CD4-positive, alpha-beta T cell treated with Interleukin-2 at 100 ng/mL for 4 hours (primary cell): ENCODE results near the gene RNF212B.

Experiments used
- DNase-seq: peaks from one replicate; pipeline ENCODE4 v3.0.0-alpha.2; 2020; ENCODE audit warnings: low spot score

Gene RNF212B

GRCh38 chr14:23297096-23297495 is 59.4 kb downstream of the RNF212B start:
- no peak for DNase-seq

- no peak for DNase-seq
Measured at GRCh38 chr14:23297611-23298277, 60.0 kb downstream of the RNF212B start.

GRCh38 chr14:23299211-23299957 is 61.6 kb downstream of the RNF212B start:
- DNase-seq: peak; percentile 42

- DNase-seq: peak; percentile 14
Measured at GRCh38 chr14:23299986-23300686, 62.4 kb downstream of the RNF212B start.

- DNase-seq: no peak
Measured at GRCh38 chr14:23300687-23301223, 63.0 kb downstream of the RNF212B start.

- peak; percentile 97 for DNase-seq
Measured at GRCh38 chr14:23301288-23301968, 63.7 kb downstream of the RNF212B start.

- DNase-seq: no peak
Measured at GRCh38 chr14:23301969-23302289, 64.2 kb downstream of the RNF212B start.

GRCh38 chr14:23302290-23303225 is 64.8 kb downstream of the RNF212B start, which contains the start of gene PPP1R3E:
PPP1R3E (minus strand) TSS chr14:23302859; CDS start chr14:23302576, 283 bp downstream.
- DNase-seq: peak; percentile 84

GRCh38 chr14:23306412-23307145 is 68.8 kb downstream of the RNF212B start, which contains the start of gene BCL2L2:
BCL2L2 (plus strand) TSS chr14:23306833; CDS start chr14:23307768, 935 bp downstream.
- no peak for DNase-seq

GRCh38 chr14:23307146-23307530 is 69.4 kb downstream of the RNF212B start:
- DNase-seq: no peak

GRCh38 chr14:23307687-23308644 is 70.2 kb downstream of the RNF212B start:
- DNase-seq: no peak

GRCh38 chr14:23308721-23309445 is 71.1 kb downstream of the RNF212B start:
- no peak for DNase-seq

GRCh38 chr14:23310546-23310945 is 72.8 kb downstream of the RNF212B start:
- DNase-seq: no peak

- DNase-seq: no peak
Measured at GRCh38 chr14:23316300-23316699, 78.6 kb downstream of the RNF212B start.

GRCh38 chr14:23319746-23320583 is 82.2 kb downstream of the RNF212B start:
- DNase-seq: no peak

- peak; percentile 99 for DNase-seq
Measured at GRCh38 chr14:23320584-23321571, 83.1 kb downstream of the RNF212B start, which contains the start of gene PABPN1. PABPN1 (plus strand) TSS chr14:23321457; CDS start chr14:23321470, 13 bp downstream.
